Measurements from ENCODE around the gene TBXA2R. TPM values are rescaled to one million over a fixed set of nuclear protein-coding genes. Genes with fewer than 3 reads are reported as not detected.

Gene TBXA2R
- 0.09 TPM for polyA plus RNA-seq (2012; ENCODE audit: low read depth, missing spikeins)

GRCh38 chr19:3606690-3607289 lies at the start of gene TBXA2R:
TBXA2R (minus strand) TSS chr19:3606875; CDS start chr19:3600634, 6,241 bp downstream.
- DNase-seq (ENCODE audit: insufficient read length, low spot score) (peak; percentile 77), FAIRE-seq (no peak)
- TF ChIP-seq POU2F2 (IDR thresholded peaks at IDR 0.05; ENCODE audit: low read depth, low read length) (no peak), POLR2AphosphoS5 (IDR thresholded peaks at IDR 0.05; ENCODE audit: low read depth, low read length) (no peak), TAF1 (IDR thresholded peaks at IDR 0.05; ENCODE audit: low read depth, low read length) (no peak), SPI1 (IDR thresholded peaks at IDR 0.05; ENCODE audit: low read depth, low read length) (no peak), PAX5 (IDR thresholded peaks at IDR 0.05; ENCODE audit: insufficient read depth, low read length, severe bottlenecking) (no peak), POLR2A (IDR thresholded peaks at IDR 0.05; ENCODE audit: low read depth, low read length) (no peak)

DNA sequence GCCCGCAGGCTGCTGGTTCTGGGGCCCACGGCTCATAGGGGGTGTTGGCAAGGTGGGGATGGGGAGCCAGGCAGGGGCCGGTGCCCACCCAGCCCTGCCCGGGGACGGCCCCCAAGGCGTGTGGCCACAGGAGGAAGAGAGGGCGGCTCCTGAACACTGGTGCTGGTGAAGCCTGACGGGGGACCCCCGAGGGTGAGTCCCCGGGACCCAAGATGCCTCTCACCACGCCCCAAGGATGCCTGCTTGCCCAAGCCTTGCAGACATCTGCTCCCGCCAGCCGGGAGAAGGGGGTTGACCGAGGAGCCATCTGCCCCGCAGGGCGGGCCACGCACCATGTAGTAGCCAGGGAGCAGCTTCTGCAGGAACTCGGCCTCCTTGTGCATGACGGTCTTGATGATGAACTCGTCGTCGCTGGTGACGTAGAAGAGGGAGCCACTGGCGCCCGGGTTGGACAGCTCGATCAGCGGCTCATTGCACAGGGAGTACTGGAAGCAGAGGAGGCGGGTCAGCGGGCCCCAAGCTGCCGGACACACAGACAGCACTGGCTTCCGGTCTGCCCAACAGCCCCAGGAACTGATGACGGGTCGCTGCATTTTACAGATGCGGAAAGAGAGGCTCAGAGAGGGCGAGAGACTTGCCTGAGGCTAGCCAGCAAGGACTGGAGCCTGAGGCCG lies 49.5 kb upstream of the TBXA2R start:
- FAIRE-seq (no peak), DNase-seq (ENCODE audit: insufficient read length, low spot score) (no peak)
- no peak for TF ChIP-seq TAF1 (IDR thresholded peaks at IDR 0.05; ENCODE audit: low read depth, low read length)
- no peak for TF ChIP-seq POU2F2 (IDR thresholded peaks at IDR 0.05; ENCODE audit: low read depth, low read length)
- no peak for TF ChIP-seq POLR2A (IDR thresholded peaks at IDR 0.05; ENCODE audit: low read depth, low read length)
- TF ChIP-seq SPI1 (IDR thresholded peaks at IDR 0.05; ENCODE audit: low read depth, low read length) = no peak
- no peak for TF ChIP-seq POLR2AphosphoS5 (IDR thresholded peaks at IDR 0.05; ENCODE audit: low read depth, low read length)
- TF ChIP-seq PAX5 (IDR thresholded peaks at IDR 0.05; ENCODE audit: insufficient read depth, low read length, severe bottlenecking) = no peak

GRCh38 chr19:3655402-3656072 lies 48.9 kb upstream of the TBXA2R start:
- no peak for TF ChIP-seq PAX5 (IDR thresholded peaks at IDR 0.05; ENCODE audit: insufficient read depth, low read length, severe bottlenecking)
- FAIRE-seq = no peak
- DNase-seq (ENCODE audit: insufficient read length, low spot score) = no peak

GRCh38 chr19:3653865-3654513 lies 47.3 kb upstream of the TBXA2R start:
- no peak for FAIRE-seq
- DNase-seq (ENCODE audit: insufficient read length, low spot score) = no peak
- TF ChIP-seq SPI1 (IDR thresholded peaks at IDR 0.05; ENCODE audit: low read depth, low read length) = no peak
- TF ChIP-seq POLR2AphosphoS5 (IDR thresholded peaks at IDR 0.05; ENCODE audit: low read depth, low read length) = no peak
- TF ChIP-seq TAF1 (IDR thresholded peaks at IDR 0.05; ENCODE audit: low read depth, low read length) = no peak
- TF ChIP-seq POLR2A (IDR thresholded peaks at IDR 0.05; ENCODE audit: low read depth, low read length) = no peak

- TF ChIP-seq POU2F2 (IDR thresholded peaks at IDR 0.05; ENCODE audit: low read depth, low read length) = no peak
- no peak for TF ChIP-seq PAX5 (IDR thresholded peaks at IDR 0.05; ENCODE audit: insufficient read depth, low read length, severe bottlenecking)
- no peak for TF ChIP-seq POLR2AphosphoS5 (IDR thresholded peaks at IDR 0.05; ENCODE audit: low read depth, low read length)
- TF ChIP-seq SPI1 (IDR thresholded peaks at IDR 0.05; ENCODE audit: low read depth, low read length) = no peak
- TF ChIP-seq TAF1 (IDR thresholded peaks at IDR 0.05; ENCODE audit: low read depth, low read length) = no peak
- TF ChIP-seq POLR2A (IDR thresholded peaks at IDR 0.05; ENCODE audit: low read depth, low read length) = no peak
- FAIRE-seq = no peak
- no peak for DNase-seq (ENCODE audit: insufficient read length, low spot score)
Measured at GRCh38 chr19:3653081-3653795, 46.6 kb upstream of the TBXA2R start.

GRCh38 chr19:3652422-3652821 lies 45.7 kb upstream of the TBXA2R start:
- DNase-seq (ENCODE audit: insufficient read length, low spot score) (no peak), FAIRE-seq (no peak)
- no peak for TF ChIP-seq POLR2AphosphoS5 (IDR thresholded peaks at IDR 0.05; ENCODE audit: low read depth, low read length)
- no peak for TF ChIP-seq POU2F2 (IDR thresholded peaks at IDR 0.05; ENCODE audit: low read depth, low read length)

GRCh38 chr19:3651684-3652083 lies 45.0 kb upstream of the TBXA2R start:
- DNase-seq (ENCODE audit: insufficient read length, low spot score) (no peak), FAIRE-seq (no peak)
- TF ChIP-seq SPI1 (IDR thresholded peaks at IDR 0.05; ENCODE audit: low read depth, low read length) (no peak), POLR2AphosphoS5 (IDR thresholded peaks at IDR 0.05; ENCODE audit: low read depth, low read length) (no peak), PAX5 (IDR thresholded peaks at IDR 0.05; ENCODE audit: insufficient read depth, low read length, severe bottlenecking) (no peak), TAF1 (IDR thresholded peaks at IDR 0.05; ENCODE audit: low read depth, low read length) (no peak), POLR2A (IDR thresholded peaks at IDR 0.05; ENCODE audit: low read depth, low read length) (no peak), POU2F2 (IDR thresholded peaks at IDR 0.05; ENCODE audit: low read depth, low read length) (no peak)

GRCh38 chr19:3649888-3650287 lies 43.2 kb upstream of the TBXA2R start:
- DNase-seq (ENCODE audit: insufficient read length, low spot score) = no peak
- FAIRE-seq = no peak
- TF ChIP-seq SPI1 (IDR thresholded peaks at IDR 0.05; ENCODE audit: low read depth, low read length) = no peak
- no peak for TF ChIP-seq POLR2AphosphoS5 (IDR thresholded peaks at IDR 0.05; ENCODE audit: low read depth, low read length)
- TF ChIP-seq TAF1 (IDR thresholded peaks at IDR 0.05; ENCODE audit: low read depth, low read length) = no peak
- no peak for TF ChIP-seq POU2F2 (IDR thresholded peaks at IDR 0.05; ENCODE audit: low read depth, low read length)
- no peak for TF ChIP-seq POLR2A (IDR thresholded peaks at IDR 0.05; ENCODE audit: low read depth, low read length)
- TF ChIP-seq PAX5 (IDR thresholded peaks at IDR 0.05; ENCODE audit: insufficient read depth, low read length, severe bottlenecking) = no peak
